K562 (cell line): Measurements from ENCODE around the gene TM4SF20. TPM values are rescaled to one million over a fixed set of nuclear protein-coding genes. Genes with fewer than 3 reads are reported as not detected.

Source experiments
- ARHGAP35 ChIP-seq: fragments of 450-650 bp; IDR thresholded peaks from 2 replicates; pipeline ENCODE4 v1.6.1; 2018; ENCODE audit not compliant: partially characterized antibody
- ARID2 ChIP-seq: fragments of 450-650 bp; IDR thresholded peaks from 2 replicates; pipeline ENCODE4 v1.6.1; 2017; ENCODE audit warnings: antibody characterized with exemption, mild to moderate bottlenecking
- CBX5 ChIP-seq: IDR thresholded peaks from 2 replicates; pipeline ENCODE4 v1.6.1; 2014; ENCODE audit warnings: low read depth, borderline replicate concordance
- CREBBP ChIP-seq: IDR thresholded peaks from one replicate; pipeline ENCODE4 v1.6.1; 2012; ENCODE audit warnings: low read depth, mild to moderate bottlenecking, control low read depth, inconsistent platforms, low read length
- GTF2E2 ChIP-seq: fragments of 200-800 bp; sonication (Bioruptor generic); IDR thresholded peaks from 2 replicates; pipeline ENCODE4 v1.6.1; 2016; ENCODE audit warnings: missing genetic modification characterization, missing compliant biosample characterization
- HCFC1 ChIP-seq: IDR thresholded peaks from 2 replicates; pipeline ENCODE4 v1.6.1; 2012; ENCODE audit warnings: low read depth, low read length, improper control_type of control experiment
- PBX2 ChIP-seq, 2 experiments: IDR thresholded peaks in 1 of 2; conservative IDR thresholded peaks in 1 of 2; 2 replicates each; pipeline ENCODE4 v1.6.1; 2016; ENCODE audit warnings: low read depth in 2 of 2, mild to moderate bottlenecking in 1 of 2, missing compliant biosample characterization in 1 of 2, missing genetic modification characterization in 1 of 2, moderate library complexity in 1 of 2
- SAFB ChIP-seq: fragments of 200-400 bp; formaldehyde crosslinking; IDR thresholded peaks from 2 replicates; pipeline ENCODE4 v1.6.1; 2017; ENCODE audit warnings: low read depth, low read length, borderline replicate concordance
- SIX5 ChIP-seq, 2 experiments: IDR thresholded peaks; 2 replicates each; pipeline ENCODE4 v1.6.1; 2011; ENCODE audit warnings: low read length in 2 of 2, borderline replicate concordance in 1 of 2, low read depth in 1 of 2, mild to moderate bottlenecking in 1 of 2, moderate library complexity in 1 of 2; ENCODE audit not compliant: insufficient read depth in 1 of 2
- TRIM24 ChIP-seq, 2 experiments: fragments of 450-650 bp; IDR thresholded peaks; 2 replicates each; pipeline ENCODE4 v1.6.1; 2016
- XRCC4 ChIP-seq: IDR thresholded peaks from one replicate; pipeline ENCODE4 v1.6.1; 2011; ENCODE audit not compliant: insufficient read depth, insufficient read length; ENCODE audit errors: extremely low read depth
- polyA plus RNA-seq, 8 experiments: library from polyadenylated mRNA; depleted of rRNA in 4 of 8; stranded (reverse) in 5 of 8; unstranded in 3 of 8; fragments of >200 nt; fragmentation: Nextera tagmentation in 2 of 8; fragmentation: Illumina TruSeq in 1 of 8; extraction: Ambion mirVana in 2 of 8; extraction: Trizol in 1 of 8; gene quantifications; 2 replicates each; pipeline versions ENCODE4 v1.2.1 to v1.2.3, GENCODE V29; 2011 to 2014; ENCODE audit warnings: inconsistent platforms in 1 of 8, missing spikeins in 1 of 8
- total RNA-seq, 7 experiments: library from RNA; depleted of rRNA in 6 of 7; stranded (reverse); fragments of >200 nt in 6 of 7; fragmentation: Illumina TruSeq in 2 of 7; extraction: Trizol in 2 of 7; gene quantifications; 2 replicates each; pipeline versions ENCODE4 v1.2.1 to v1.2.3, GENCODE V29; 2011 to 2021; ENCODE audit warnings: low replicate concordance in 1 of 7
- TF ChIP-seq, protein P1 (sequence below), 2 experiments: fragments of 150-350 bp in 1 of 2; IDR thresholded peaks; 2 replicates each; pipeline ENCODE4 v1.6.1; 2012 to 2016; ENCODE audit warnings: low read depth in 2 of 2, low read length in 2 of 2, mild to moderate bottlenecking in 1 of 2, moderate library complexity in 1 of 2
- TF ChIP-seq, protein P2 (sequence below): conservative IDR thresholded peaks from 2 replicates; pipeline ENCODE4 v1.6.1; 2011; ENCODE audit warnings: low read depth, mild to moderate bottlenecking, low read length; ENCODE audit not compliant: control insufficient read depth
- TF ChIP-seq, protein P3 (sequence below): fragments of 450-650 bp; IDR thresholded peaks from 2 replicates; pipeline ENCODE4 v1.6.1; 2018; ENCODE audit not compliant: partially characterized antibody

The TM4SF20 gene
- total and polyA plus RNA-seq, 9 of the 15 experiments (the other 6 are each of a cell fraction or from before 2014, with no cell fraction given) = not detected

DNA sequence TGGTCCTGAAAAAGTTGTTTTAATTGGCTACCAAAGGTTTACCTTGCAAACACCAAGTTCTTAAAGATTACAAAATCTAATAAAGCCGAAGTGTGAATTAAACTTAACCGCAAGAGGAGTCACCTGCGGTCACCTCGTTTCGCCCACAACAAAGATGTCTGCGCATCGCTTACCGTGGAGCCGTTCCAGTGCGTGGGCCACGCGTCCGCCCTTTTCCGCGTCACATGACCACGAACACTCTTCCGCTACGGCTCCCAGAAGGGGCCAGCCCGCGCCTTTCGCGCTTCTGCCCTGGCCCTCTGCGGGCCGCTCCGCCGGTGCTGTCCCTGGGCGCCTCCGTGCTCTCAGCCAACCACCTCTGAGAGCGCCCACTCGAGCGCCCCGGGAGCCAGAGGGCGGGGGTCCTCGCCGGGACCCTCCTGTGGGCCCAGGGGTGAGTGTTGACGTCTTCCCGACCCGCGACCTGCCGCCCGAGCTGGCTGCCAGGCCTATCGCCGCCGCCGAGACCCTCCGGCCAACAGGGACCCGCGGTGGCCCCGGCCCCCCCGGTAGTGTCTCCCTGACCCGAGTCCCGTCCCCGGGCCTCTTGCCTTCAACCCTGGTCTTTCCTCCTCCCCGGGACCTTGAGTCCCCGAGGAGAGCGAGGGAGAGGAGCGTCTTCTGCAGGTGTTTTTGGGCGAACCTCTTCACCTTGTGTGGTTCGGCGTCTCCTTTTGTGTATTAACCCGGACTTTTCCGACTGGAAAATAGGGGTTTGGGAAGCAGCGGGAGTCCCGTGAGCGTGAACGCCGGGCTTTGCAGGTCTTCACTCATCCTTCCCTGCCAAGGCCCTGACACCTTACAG, 53.9 kb downstream of the TM4SF20 start, which contains the start of gene MFF (continued):
- no peak for TF ChIP-seq PBX2 (CRISPR knock-in tag; IDR thresholded peaks at IDR 0.05; ENCODE audit: low read depth)
- no peak for TF ChIP-seq PBX2 (tag; conservative IDR thresholded peaks at IDR 0.05; ENCODE audit: low read depth)
- TF ChIP-seq ARID2 = no peak
- peak; percentile 79; the same call in 1 of the 2 replicates for TF ChIP-seq SAFB
- TF ChIP-seq GTF2E2 = peak; percentile 46; the same call in 1 of the 2 replicates
- TF ChIP-seq TRIM24 (IDR thresholded peaks at IDR 0.05) = peak in 1 of 2 experiments; percentile 32; a peak in 1 of 4 replicates
- TF ChIP-seq CREBBP = no peak
- peak; percentile 43 to 49; a peak in 3 of 4 replicates for TF ChIP-seq SIX5 (IDR thresholded peaks at IDR 0.05; ENCODE audit: borderline replicate concordance in 1 of 2, insufficient read depth in 1 of 2, low read depth in 1 of 2, low read length in 2 of 2)
- no peak for TF ChIP-seq ARHGAP35
- TF ChIP-seq, protein P1, sequence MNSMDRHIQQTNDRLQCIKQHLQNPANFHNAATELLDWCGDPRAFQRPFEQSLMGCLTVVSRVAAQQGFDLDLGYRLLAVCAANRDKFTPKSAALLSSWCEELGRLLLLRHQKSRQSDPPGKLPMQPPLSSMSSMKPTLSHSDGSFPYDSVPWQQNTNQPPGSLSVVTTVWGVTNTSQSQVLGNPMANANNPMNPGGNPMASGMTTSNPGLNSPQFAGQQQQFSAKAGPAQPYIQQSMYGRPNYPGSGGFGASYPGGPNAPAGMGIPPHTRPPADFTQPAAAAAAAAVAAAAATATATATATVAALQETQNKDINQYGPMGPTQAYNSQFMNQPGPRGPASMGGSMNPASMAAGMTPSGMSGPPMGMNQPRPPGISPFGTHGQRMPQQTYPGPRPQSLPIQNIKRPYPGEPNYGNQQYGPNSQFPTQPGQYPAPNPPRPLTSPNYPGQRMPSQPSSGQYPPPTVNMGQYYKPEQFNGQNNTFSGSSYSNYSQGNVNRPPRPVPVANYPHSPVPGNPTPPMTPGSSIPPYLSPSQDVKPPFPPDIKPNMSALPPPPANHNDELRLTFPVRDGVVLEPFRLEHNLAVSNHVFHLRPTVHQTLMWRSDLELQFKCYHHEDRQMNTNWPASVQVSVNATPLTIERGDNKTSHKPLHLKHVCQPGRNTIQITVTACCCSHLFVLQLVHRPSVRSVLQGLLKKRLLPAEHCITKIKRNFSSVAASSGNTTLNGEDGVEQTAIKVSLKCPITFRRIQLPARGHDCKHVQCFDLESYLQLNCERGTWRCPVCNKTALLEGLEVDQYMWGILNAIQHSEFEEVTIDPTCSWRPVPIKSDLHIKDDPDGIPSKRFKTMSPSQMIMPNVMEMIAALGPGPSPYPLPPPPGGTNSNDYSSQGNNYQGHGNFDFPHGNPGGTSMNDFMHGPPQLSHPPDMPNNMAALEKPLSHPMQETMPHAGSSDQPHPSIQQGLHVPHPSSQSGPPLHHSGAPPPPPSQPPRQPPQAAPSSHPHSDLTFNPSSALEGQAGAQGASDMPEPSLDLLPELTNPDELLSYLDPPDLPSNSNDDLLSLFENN (IDR thresholded peaks at IDR 0.05; ENCODE audit: low read depth in 2 of 2, low read length in 2 of 2) = 0 out of 4 replicates have a peak, but pooled peaks of 1 of the 2 experiments have one; percentile 14
- TF ChIP-seq XRCC4 = no peak
- TF ChIP-seq CBX5 = 0 out of 2 replicates have a peak, but pooled peaks have one; percentile 60
- TF ChIP-seq, protein P2, sequence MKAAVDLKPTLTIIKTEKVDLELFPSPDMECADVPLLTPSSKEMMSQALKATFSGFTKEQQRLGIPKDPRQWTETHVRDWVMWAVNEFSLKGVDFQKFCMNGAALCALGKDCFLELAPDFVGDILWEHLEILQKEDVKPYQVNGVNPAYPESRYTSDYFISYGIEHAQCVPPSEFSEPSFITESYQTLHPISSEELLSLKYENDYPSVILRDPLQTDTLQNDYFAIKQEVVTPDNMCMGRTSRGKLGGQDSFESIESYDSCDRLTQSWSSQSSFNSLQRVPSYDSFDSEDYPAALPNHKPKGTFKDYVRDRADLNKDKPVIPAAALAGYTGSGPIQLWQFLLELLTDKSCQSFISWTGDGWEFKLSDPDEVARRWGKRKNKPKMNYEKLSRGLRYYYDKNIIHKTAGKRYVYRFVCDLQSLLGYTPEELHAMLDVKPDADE = peak; percentile 68; the same call in 1 of the 2 replicates
- peak; percentile 88 for TF ChIP-seq HCFC1
- TF ChIP-seq, protein P3, sequence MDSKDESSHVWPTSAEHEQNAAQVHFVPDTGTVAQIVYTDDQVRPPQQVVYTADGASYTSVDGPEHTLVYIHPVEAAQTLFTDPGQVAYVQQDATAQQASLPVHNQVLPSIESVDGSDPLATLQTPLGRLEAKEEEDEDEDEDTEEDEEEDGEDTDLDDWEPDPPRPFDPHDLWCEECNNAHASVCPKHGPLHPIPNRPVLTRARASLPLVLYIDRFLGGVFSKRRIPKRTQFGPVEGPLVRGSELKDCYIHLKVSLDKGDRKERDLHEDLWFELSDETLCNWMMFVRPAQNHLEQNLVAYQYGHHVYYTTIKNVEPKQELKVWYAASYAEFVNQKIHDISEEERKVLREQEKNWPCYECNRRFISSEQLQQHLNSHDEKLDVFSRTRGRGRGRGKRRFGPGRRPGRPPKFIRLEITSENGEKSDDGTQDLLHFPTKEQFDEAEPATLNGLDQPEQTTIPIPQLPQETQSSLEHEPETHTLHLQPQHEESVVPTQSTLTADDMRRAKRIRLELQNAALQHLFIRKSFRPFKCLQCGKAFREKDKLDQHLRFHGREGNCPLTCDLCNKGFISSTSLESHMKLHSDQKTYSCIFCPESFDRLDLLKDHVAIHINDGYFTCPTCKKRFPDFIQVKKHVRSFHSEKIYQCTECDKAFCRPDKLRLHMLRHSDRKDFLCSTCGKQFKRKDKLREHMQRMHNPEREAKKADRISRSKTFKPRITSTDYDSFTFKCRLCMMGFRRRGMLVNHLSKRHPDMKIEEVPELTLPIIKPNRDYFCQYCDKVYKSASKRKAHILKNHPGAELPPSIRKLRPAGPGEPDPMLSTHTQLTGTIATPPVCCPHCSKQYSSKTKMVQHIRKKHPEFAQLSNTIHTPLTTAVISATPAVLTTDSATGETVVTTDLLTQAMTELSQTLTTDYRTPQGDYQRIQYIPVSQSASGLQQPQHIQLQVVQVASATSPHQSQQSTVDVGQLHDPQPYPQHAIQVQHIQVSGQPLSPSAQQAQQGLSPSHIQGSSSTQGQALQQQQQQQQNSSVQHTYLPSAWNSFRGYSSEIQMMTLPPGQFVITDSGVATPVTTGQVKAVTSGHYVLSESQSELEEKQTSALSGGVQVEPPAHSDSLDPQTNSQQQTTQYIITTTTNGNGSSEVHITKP = peak; percentile 7
